Transverse colon (tissue), 4 donors: ENCODE data around the gene CNOT3. TPM values are rescaled to one million over a fixed set of nuclear protein-coding genes. Genes with fewer than 3 reads are reported as not detected.

Source experiments
- DNase-seq: peaks from one replicate; pipeline ENCODE4 v3.0.0-alpha.2; 2019
- H3K27ac ChIP-seq, 4 donors: fragments of 200-600 bp; sonication (generic); 2 replicates each; pipeline ENCODE4 v1.5.1; 2016 to 2018; ENCODE audit warnings: inconsistent platforms in 4 of 4
- H3K27me3 ChIP-seq: fragments of 200-600 bp; sonication (generic); 2 replicates; pipeline ENCODE4 v1.5.1; 2017; ENCODE audit warnings: inconsistent platforms
- H3K36me3 ChIP-seq, 4 donors: fragments of 200-600 bp; sonication (generic); 2 replicates each; pipeline ENCODE4 v1.5.1; 2017 to 2019; ENCODE audit warnings: inconsistent platforms in 4 of 4
- H3K4me1 ChIP-seq, 4 donors: fragments of 200-600 bp; sonication (generic); 2 replicates each; pipeline ENCODE4 v1.5.1; 2017 to 2020; ENCODE audit warnings: inconsistent platforms in 4 of 4
- H3K4me3 ChIP-seq, 4 donors: fragments of 200-600 bp; sonication (generic); 1 replicate in 1 of 4; 2 replicates in 3 of 4; pipeline versions ENCODE4 v1.5.1 to v1.6.1; 2017 to 2019; ENCODE audit warnings: inconsistent platforms in 4 of 4
- H3K9me3 ChIP-seq, 2 donors: fragments of 200-600 bp; sonication (generic); 2 replicates each; pipeline ENCODE4 v1.5.1; 2017 to 2019; ENCODE audit warnings: inconsistent platforms in 2 of 2
- CTCF ChIP-seq, 5 experiments: fragments of 200-600 bp in 3 of 5; fragments of 450-650 bp in 2 of 5; sonication (generic) in 3 of 5; IDR thresholded peaks; 1 replicate in 2 of 5; 2 replicates in 3 of 5; pipeline ENCODE4 v1.5.1; 2016 to 2017; ENCODE audit warnings: antibody characterized with exemption in 5 of 5, inconsistent platforms in 3 of 5, mild to moderate bottlenecking in 2 of 5, moderate library complexity in 1 of 5
- EP300 ChIP-seq: sonication (generic); formaldehyde crosslinking; IDR thresholded peaks from one replicate; pipeline ENCODE4 v1.6.1; 2017; ENCODE audit warnings: antibody characterized with exemption, low read depth
- POLR2A ChIP-seq: fragments of 450-650 bp; IDR thresholded peaks from one replicate; pipeline ENCODE4 v1.6.1; 2016; ENCODE audit warnings: antibody characterized with exemption, mild to moderate bottlenecking, moderate library complexity
- POLR2AphosphoS5 ChIP-seq, 3 donors: sonication (generic); formaldehyde crosslinking; IDR thresholded peaks; one replicate each; pipeline ENCODE4 v1.6.1; 2016; ENCODE audit warnings: antibody characterized with exemption in 3 of 3
- WGBS, 2 donors: methylation state at CpG; one replicate each; pipeline ENCODE4 v1.1.5; 2018; ENCODE audit warnings: low coverage in 1 of 2; 5-methylcytosine and 5-hydroxymethylcytosine counted together
- in situ Hi-C, 4 donors: fragments of 200-750 bp; cut with MboI; loops; one replicate each; pipeline versions ENCODE4 v1.15.0 to v1.15.1; 2017; ENCODE audit warnings: low sequenced_read_pairs in 3 of 4, low pct_ligation_motif_present in 1 of 4, low pct_unique_long_range_greater_than_20kb in 1 of 4
- intact Hi-C: fragments of 100-400 bp; cut with DNase I; formaldehyde crosslinking; loops from one replicate; pipeline ENCODE4 v1.15.1; 2023; ENCODE audit warnings: low total_unique reads
- total RNA-seq, 4 donors: library from RNA; depleted of rRNA; stranded (reverse); fragments of >200 nt; gene quantifications; one replicate each; pipeline ENCODE4 v1.1.0, GENCODE V29; 2016

CNOT3 gene
- total RNA-seq, 4 donors from 2014 or later, result 28.1 to 85.7 (median 32.1) TPM

- H3K4me3 ChIP-seq, result peak overlapping the region in 1 of 4 donors; percentile 11
- TF ChIP-seq EP300 (no peak), POLR2A (peak; percentile 59), CTCF (IDR thresholded peaks at IDR 0.05) (peak in 1 of 5 experiments; percentile 19), POLR2AphosphoS5 (IDR thresholded peaks at IDR 0.05) (peak; percentile 31 to 69 (median 47))
- H3K9me3 ChIP-seq, result no peaks in the 10 kb centered on the region
- in situ Hi-C loops (loop anchor here in 1 of 4 donors (10.0 kb wide), 1 partner anchor 70 kb away; no protein-coding TSS in a partner anchor), intact Hi-C loops (loop anchor here (5.0 kb wide), 1 partner anchor 68 kb away; no protein-coding TSS in a partner anchor)
- WGBS, 2 donors, result 13 to 20% methylated on average over 4 to 30 of the region's 37 CpGs
- no peaks in the 10 kb centered on the region for H3K36me3 ChIP-seq
- peak; percentile 95 for DNase-seq
- H3K4me1 ChIP-seq, result peaks cover 26 to 60% (median 42%) of the 10 kb centered on the region in 4 donors
- H3K27ac ChIP-seq, result peak overlapping the region; percentile 28 to 53 (median 44)
- H3K27me3 ChIP-seq, result peaks cover 4% of the 10 kb centered on the region
These were observed 27.0 kb downstream of the CNOT3 start for GRCh38 chr19:54164369-54165068.

- TF ChIP-seq POLR2AphosphoS5 (IDR thresholded peaks at IDR 0.05) (no peak), CTCF (IDR thresholded peaks at IDR 0.05) (no peak), EP300 (no peak), POLR2A (no peak)
These were observed 27.7 kb downstream of the CNOT3 start for GRCh38 chr19:54165222-54165621.

GRCh38 chr19:54168174-54168917 lies 30.8 kb downstream of the CNOT3 start:
- intact Hi-C loops, result loop anchor here (5.0 kb wide), 1 partner anchor 64 kb away; no protein-coding TSS in a partner anchor

More at GRCh38 chr19:54165222-54165621, 27.7 kb downstream of the CNOT3 start:
- in situ Hi-C loops, result loop anchor here in 1 of 4 donors (10.0 kb wide), 1 partner anchor 70 kb away; no protein-coding TSS in a partner anchor
- Histone ChIP-seq H3K36me3 (no peaks in the 10 kb centered on the region), H3K4me1 (peaks cover 25 to 58% (median 40%) of the 10 kb centered on the region in 4 donors), H3K27me3 (peaks cover 4% of the 10 kb centered on the region), H3K9me3 (no peaks in the 10 kb centered on the region), H3K4me3 (no peak overlapping the region), H3K27ac (peak overlapping the region in 3 of 4 donors; percentile 28 to 48 (median 46))
- WGBS, 2 donors, result 81 to 90% methylated on average over 4 to 25 of the region's 25 CpGs
- intact Hi-C loops, result loop anchor here (5.0 kb wide), 1 partner anchor 67 kb away; no protein-coding TSS in a partner anchor
- no peak for DNase-seq

More at GRCh38 chr19:54168174-54168917, 30.8 kb downstream of the CNOT3 start:
- H3K27me3 ChIP-seq, result peaks cover 7% of the 10 kb centered on the region
- no peaks in the 10 kb centered on the region for H3K9me3 ChIP-seq
- in situ Hi-C loops, result loop anchor here in 1 of 4 donors (10.0 kb wide), 1 partner anchor 66 kb away; no protein-coding TSS in a partner anchor
- peak; percentile 96 for DNase-seq
- H3K4me1 ChIP-seq, result peaks cover 5 to 30% (median 16%) of the 10 kb centered on the region in 4 donors
- TF ChIP-seq POLR2A (no peak), EP300 (no peak), CTCF (IDR thresholded peaks at IDR 0.05) (peak; percentile 75 to 98 (median 91)), POLR2AphosphoS5 (IDR thresholded peaks at IDR 0.05) (peak in 1 of 3 donors; percentile 33)
- H3K4me3 ChIP-seq, result no peak overlapping the region
- H3K27ac ChIP-seq, result peak overlapping the region in 1 of 4 donors; percentile 33
- H3K36me3 ChIP-seq, result no peaks in the 10 kb centered on the region
- 30% methylated on average over 25 of the region's 25 CpGs; no CpG with 5 or more reads in 1 of the 2 donors for WGBS, 2 donors
